ENCODE data around the gene TLR1.

DNA sequence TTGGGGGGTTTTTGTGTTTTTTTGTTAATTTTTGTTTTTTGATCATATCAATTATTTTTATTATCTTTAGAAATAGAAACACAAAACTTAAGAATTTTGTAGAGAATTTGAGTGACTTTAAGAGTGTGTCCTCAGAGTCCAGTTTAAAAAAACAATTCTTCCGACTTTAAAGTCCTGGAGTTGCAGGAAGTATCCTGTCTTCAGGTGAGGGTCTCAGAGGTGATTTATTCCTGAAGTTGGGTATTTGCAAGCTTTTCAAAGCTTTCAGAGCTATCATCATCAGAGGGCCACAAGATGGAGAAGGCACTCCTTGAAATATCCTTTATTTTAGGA, 44.8 kb downstream of the TLR1 start:
- TF ChIP-seq CTCF (IDR thresholded peaks at IDR 0.05; ENCODE audit: low read length), result no peak
- TF ChIP-seq EZH2 (IDR thresholded peaks at IDR 0.05; ENCODE audit: borderline replicate concordance, low read length), result no peak

All from OCI-LY1 (cell line).